ENCODE measurements around the gene EPS15. TPM values are rescaled to one million over a fixed set of nuclear protein-coding genes. Genes with fewer than 3 reads are reported as not detected.
"Not testable (repeated sequence)": the region's sequence is repeated elsewhere in the genome, so short reads cannot be mapped to it uniquely, and the experiment has no call there.

EPS15 gene
- total and polyA plus RNA-seq, 12 donors, result 31.7 to 180 (median 104) TPM

- no peak for DNase-seq
- peaks cover 0 to 1% of the 10 kb centered on the region in 2 donors for H3K4me1 ChIP-seq (replicated peaks in 1 of 2)
- no peaks in the 10 kb centered on the region for H3K9me3 ChIP-seq (replicated peaks in 1 of 3)
- H3K27me3 ChIP-seq, result no peaks in the 10 kb centered on the region
- no peak overlapping the region for H3K27ac ChIP-seq
- peaks cover 0 to 38% of the 10 kb centered on the region in 2 donors for H3K36me3 ChIP-seq (replicated peaks in 1 of 2)
- no peak overlapping the region for H3K4me3 ChIP-seq
- no peak for TF ChIP-seq POLR2A (IDR thresholded peaks at IDR 0.05)
- TF ChIP-seq, protein P1, sequence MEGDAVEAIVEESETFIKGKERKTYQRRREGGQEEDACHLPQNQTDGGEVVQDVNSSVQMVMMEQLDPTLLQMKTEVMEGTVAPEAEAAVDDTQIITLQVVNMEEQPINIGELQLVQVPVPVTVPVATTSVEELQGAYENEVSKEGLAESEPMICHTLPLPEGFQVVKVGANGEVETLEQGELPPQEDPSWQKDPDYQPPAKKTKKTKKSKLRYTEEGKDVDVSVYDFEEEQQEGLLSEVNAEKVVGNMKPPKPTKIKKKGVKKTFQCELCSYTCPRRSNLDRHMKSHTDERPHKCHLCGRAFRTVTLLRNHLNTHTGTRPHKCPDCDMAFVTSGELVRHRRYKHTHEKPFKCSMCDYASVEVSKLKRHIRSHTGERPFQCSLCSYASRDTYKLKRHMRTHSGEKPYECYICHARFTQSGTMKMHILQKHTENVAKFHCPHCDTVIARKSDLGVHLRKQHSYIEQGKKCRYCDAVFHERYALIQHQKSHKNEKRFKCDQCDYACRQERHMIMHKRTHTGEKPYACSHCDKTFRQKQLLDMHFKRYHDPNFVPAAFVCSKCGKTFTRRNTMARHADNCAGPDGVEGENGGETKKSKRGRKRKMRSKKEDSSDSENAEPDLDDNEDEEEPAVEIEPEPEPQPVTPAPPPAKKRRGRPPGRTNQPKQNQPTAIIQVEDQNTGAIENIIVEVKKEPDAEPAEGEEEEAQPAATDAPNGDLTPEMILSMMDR (IDR thresholded peaks at IDR 0.05), result no peak
- WGBS, 4 donors, result 80 to 85% (median 81%) methylated on average over 5 of the region's 5 CpGs
- intact Hi-C loops (cut with DNase I), result no loop called here
These were observed 108.3 kb downstream of the EPS15 start for GRCh38 chr1:51410568-51411460.

DNA sequence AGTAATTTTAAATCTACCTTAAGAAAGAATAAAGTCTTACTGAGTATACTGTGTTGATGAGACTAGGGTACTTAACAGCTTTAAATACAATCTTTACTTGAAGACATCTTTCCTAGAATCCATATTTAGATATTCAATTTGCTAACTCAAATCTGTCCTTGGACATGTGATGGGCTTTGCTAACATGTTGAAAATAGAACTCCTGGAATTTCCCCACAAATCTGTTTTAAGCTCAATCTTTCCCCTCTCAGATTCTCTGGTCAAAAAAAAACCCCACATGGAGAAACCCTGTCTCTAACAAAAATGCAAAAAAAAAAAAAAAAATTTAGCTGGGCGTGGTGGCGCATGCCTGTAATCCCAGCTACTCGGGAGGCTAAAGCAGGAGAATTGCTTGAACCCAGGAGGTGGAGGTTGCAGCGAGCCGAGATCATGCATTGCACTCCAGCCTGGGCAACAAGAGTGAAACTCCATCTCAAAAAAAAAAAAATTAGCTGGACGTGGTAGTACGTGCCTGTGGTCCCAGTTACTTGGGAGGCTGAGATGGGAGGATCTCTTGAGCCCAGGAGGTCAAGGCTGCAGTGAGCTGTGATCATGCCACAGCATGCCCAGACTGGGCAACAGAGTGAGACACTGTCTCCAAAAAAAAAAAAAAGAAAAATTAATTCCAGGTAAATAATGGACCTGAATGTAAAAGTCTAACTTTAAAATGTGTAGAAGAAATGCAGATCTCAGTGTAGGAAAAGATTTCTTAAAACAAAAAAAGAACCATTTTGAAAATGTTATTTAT lies 109.1 kb downstream of the EPS15 start:
- H3K4me3 ChIP-seq; H3K4me1 ChIP-seq (replicated peaks in 1 of 2); DNase-seq; H3K9me3 ChIP-seq (replicated peaks in 1 of 3); intact Hi-C loops (cut with DNase I); H3K27me3 ChIP-seq; H3K27ac ChIP-seq: not testable (repeated sequence)
- WGBS, 4 donors, result 86 to 95% (median 92%) methylated on average over 7 of the region's 7 CpGs
- H3K36me3 ChIP-seq (replicated peaks in 1 of 2), result peaks cover 0 to 47% of the 10 kb centered on the region in 2 donors

DNA sequence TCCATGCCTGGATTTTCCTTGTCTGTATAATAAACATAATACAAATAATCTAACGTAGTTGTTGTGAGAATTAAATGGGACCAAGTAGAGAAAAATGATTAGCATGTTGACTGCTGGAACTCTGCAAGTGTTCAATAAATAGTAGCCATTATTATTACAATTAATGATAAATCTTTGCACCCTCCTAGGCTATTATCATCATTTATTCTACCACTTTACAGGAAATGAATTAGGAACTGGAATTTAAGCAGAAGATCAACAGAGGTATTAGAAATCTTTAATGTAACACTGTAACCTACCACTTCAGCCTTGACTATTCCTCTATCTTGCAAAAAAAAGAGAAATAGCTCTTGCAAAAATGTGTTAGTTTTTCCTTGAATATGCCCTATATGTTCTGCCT lies 126.8 kb downstream of the EPS15 start:
- Histone ChIP-seq H3K9me3 (replicated peaks in 1 of 3) (no peaks in the 10 kb centered on the region), H3K4me1 (replicated peaks in 1 of 2) (no peaks in the 10 kb centered on the region), H3K27me3 (no peaks in the 10 kb centered on the region), H3K36me3 (replicated peaks in 1 of 2) (peaks cover 0 to 32% of the 10 kb centered on the region in 2 donors), H3K4me3 (no peak overlapping the region), H3K27ac (no peak overlapping the region)
- no peak for DNase-seq
- WGBS, 4 donors, result 92 to 97% (median 94%) methylated on average over 1 of the region's 1 CpG
- intact Hi-C loops (cut with DNase I), result no loop called here
- TF ChIP-seq, protein P1 (IDR thresholded peaks at IDR 0.05), result no peak
- no peak for TF ChIP-seq POLR2A (IDR thresholded peaks at IDR 0.05)

DNA sequence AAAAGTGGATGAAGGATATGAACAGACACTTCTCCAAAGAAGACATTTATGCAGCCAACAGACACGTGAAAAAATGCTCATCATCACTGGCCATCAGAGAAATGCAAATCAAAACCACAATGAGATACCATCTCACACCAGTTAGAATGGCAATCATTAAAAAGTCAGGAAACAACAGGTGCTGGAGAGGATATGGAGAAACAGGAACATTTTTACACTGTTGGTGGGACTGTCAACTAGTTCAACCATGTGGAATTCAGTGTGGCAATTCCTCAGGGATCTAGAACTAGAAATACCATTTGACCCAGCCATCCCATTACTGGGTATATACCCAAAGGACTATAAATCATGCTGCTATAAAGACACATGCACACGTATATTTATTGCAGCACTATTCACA lies 128.4 kb downstream of the EPS15 start:
- peaks cover 0 to 16% of the 10 kb centered on the region in 2 donors for H3K36me3 ChIP-seq (replicated peaks in 1 of 2)
- DNase-seq; H3K4me1 ChIP-seq (replicated peaks in 1 of 2); intact Hi-C loops (cut with DNase I); H3K27ac ChIP-seq; H3K9me3 ChIP-seq (replicated peaks in 1 of 3); H3K4me3 ChIP-seq; H3K27me3 ChIP-seq: not testable (repeated sequence)
- 62 to 100% (median 97%) methylated on average over 1 to 2 of the region's 2 CpGs for WGBS, 4 donors

GRCh38 chr1:51387288-51387687 lies 131.8 kb downstream of the EPS15 start:
- H3K9me3 ChIP-seq (replicated peaks in 1 of 3); DNase-seq; H3K4me1 ChIP-seq (replicated peaks in 1 of 2); H3K27ac ChIP-seq; H3K27me3 ChIP-seq; H3K4me3 ChIP-seq; intact Hi-C loops (cut with DNase I): not testable (repeated sequence)
- H3K36me3 ChIP-seq (replicated peaks in 1 of 2), result peaks cover 0 to 13% of the 10 kb centered on the region in 2 donors
- WGBS, 4 donors, result 75 to 100% (median 85%) methylated on average over 2 of the region's 3 CpGs

DNA sequence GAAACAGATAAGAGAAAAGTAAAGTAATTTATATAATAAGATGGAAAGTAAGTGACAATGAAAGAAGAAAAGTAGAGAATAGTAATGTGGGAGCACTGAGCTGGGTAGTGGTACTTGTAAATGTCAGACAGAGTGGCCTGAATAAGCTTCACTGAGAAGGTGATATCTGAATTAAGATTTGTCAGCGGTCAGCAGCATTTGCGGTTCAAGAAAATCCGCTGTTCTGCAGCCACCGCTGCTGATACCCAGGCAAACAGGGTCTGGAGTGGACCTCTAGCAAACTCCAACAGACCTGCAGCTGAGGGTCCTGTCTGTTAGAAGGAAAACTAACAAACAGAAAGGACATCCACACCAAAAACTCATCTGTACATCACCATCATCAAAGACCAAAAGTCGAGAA lies 132.8 kb downstream of the EPS15 start:
- intact Hi-C loops (cut with DNase I); DNase-seq; H3K9me3 ChIP-seq (replicated peaks in 1 of 3): not testable (repeated sequence)

More for the DNA sequence above, 132.8 kb downstream of the EPS15 start:
- not testable (repeated sequence) for H3K4me3 ChIP-seq; H3K4me1 ChIP-seq (replicated peaks in 1 of 2); H3K27me3 ChIP-seq; H3K27ac ChIP-seq
- peaks cover 0 to 13% of the 10 kb centered on the region in 2 donors for H3K36me3 ChIP-seq (replicated peaks in 1 of 2)
- 97 to 98% (median 97%) methylated on average over 5 of the region's 5 CpGs for WGBS, 4 donors

All from adrenal gland (tissue), 12 donors.